ENCODE results near the gene PLCB1.
"Not testable (repeated sequence)": the region's sequence is repeated elsewhere in the genome, so short reads cannot be mapped to it uniquely, and the experiment has no call there.

The PLCB1 gene

DNA sequence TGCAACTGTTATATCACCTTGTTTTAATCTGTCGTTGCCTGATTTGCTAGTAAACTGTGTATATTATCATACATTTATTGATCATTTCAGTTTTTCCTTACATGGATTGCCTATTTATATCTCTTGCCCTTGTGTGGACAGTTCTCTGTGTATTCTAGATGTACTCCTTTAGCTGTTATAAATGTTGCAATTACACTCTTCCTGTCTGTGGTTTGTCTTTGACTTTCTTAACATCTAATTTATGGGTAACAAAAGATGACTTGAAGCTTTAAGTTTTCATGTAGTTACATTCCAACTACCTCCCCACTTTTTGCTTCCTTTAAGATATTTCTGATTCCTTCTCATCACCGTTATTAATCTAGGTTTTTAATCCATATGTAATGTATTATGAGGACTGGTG lies 22.6 kb downstream of the PLCB1 start:
- Histone ChIP-seq H3K9me3 (ENCODE audit: low read length) (peaks cover 1% of the 10 kb centered on the region), H2AFZ (ENCODE audit: low read depth, low read length) (no peak overlapping the region), H3K27me3 (ENCODE audit: insufficient read depth, low read length) (no peaks in the 10 kb centered on the region), H3K4me1 (ENCODE audit: insufficient read depth, low read length) (no peaks in the 10 kb centered on the region), H3K4me3 (ENCODE audit: low read length) (no peak overlapping the region), H3K36me3 (ENCODE audit: insufficient read depth, low read length) (peaks cover 11% of the 10 kb centered on the region)

DNA sequence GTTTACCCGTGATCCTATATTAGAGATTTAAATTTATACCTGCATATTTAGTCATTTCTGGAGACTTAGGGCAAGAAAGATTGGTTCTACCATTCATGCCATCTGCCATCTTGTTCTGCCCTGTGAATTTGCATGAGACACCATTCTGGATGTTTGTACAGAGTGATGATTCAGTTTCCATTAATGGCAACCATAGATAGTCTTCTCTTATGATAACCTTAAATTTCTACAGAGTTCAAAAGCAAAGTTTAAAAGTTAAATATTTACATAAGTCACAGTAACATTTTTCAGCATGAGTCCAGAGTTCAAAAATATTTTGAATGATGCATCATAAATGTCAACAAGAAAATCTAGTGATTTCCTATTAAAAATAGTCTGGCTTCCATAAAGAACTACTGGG lies 23.2 kb downstream of the PLCB1 start:
- H3K4me1 ChIP-seq (ENCODE audit: insufficient read depth, low read length): no peaks in the 10 kb centered on the region
- H3K36me3 ChIP-seq (ENCODE audit: insufficient read depth, low read length): peaks cover 11% of the 10 kb centered on the region
- peaks cover 2% of the 10 kb centered on the region for H3K9me3 ChIP-seq (ENCODE audit: low read length)
- H3K27me3 ChIP-seq (ENCODE audit: insufficient read depth, low read length): no peaks in the 10 kb centered on the region
- no peak overlapping the region for H2AFZ ChIP-seq (ENCODE audit: low read depth, low read length)
- H3K4me3 ChIP-seq (ENCODE audit: low read length): no peak overlapping the region

DNA sequence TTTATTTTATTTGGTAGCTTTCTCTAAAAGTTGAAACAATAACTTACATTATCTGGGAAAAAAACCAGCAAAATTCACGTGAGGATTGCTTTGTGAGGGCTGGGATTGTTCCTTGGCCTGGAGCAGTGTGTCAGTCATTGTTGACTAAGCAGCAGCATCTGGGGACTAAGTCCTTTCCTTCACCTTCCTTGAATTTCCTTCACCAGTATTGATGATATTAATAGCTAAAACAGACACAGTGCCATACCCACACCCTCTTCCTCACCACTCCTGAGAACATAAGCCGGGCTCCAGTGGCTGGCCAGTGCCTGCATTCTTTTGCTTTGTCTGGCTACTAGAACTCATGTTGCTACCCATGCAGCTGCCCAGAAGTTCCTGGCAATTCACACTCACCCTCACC lies 23.7 kb downstream of the PLCB1 start:
- H3K9me3 ChIP-seq (ENCODE audit: low read length): peaks cover 2% of the 10 kb centered on the region
- H3K36me3 ChIP-seq (ENCODE audit: insufficient read depth, low read length): peaks cover 11% of the 10 kb centered on the region
- no peaks in the 10 kb centered on the region for H3K27me3 ChIP-seq (ENCODE audit: insufficient read depth, low read length)
- H3K4me1 ChIP-seq (ENCODE audit: insufficient read depth, low read length): no peaks in the 10 kb centered on the region
- no peak overlapping the region for H2AFZ ChIP-seq (ENCODE audit: low read depth, low read length)
- H3K4me3 ChIP-seq (ENCODE audit: low read length): no peak overlapping the region

DNA sequence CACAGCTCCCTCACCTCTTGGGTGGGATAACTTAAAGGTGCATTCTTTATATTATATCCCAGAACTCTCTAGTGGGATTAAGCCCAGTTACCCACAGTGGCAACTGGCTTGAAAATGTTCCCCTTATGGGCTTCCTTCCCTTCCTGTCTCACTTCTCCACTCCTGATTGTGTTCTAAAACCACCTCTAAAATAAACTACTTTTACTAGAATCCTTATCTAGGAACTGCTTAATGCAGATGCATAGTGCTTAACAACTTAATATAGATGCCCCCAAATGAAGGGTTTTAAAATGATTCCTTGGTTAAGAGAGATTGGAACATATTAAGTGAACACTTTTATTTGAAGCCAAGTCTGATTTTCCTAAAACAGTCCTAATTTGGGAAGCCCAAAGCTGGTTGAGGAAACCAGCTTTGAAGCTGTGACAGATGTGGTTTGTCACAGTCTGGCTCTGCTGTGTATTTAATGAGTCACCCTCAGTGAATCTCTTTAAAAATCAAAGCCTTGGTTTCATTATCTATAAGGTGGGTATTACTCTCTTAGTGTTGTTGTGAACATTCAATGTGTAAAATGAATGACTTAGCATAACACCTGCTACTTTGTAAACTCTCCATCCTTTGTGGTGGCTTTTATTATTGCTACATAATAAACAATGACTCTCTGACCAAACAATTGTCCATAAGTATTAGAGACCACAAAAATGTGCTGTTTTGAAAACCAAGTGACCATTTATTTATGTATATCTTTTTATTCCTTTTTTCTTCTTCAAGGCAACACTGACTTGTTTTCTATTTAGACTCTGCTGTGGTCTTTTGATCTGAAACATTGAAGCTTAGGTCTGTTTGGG lies 24.4 kb downstream of the PLCB1 start:
- H3K36me3 ChIP-seq (ENCODE audit: insufficient read depth, low read length): peaks cover 9% of the 10 kb centered on the region
- peaks cover 4% of the 10 kb centered on the region for H3K4me1 ChIP-seq (ENCODE audit: insufficient read depth, low read length)
- no peak overlapping the region for H2AFZ ChIP-seq (ENCODE audit: low read depth, low read length)
- H3K27me3 ChIP-seq (ENCODE audit: insufficient read depth, low read length): no peaks in the 10 kb centered on the region
- H3K4me3 ChIP-seq (ENCODE audit: low read length): no peak overlapping the region
- H3K9me3 ChIP-seq (ENCODE audit: low read length): peaks cover 2% of the 10 kb centered on the region

DNA sequence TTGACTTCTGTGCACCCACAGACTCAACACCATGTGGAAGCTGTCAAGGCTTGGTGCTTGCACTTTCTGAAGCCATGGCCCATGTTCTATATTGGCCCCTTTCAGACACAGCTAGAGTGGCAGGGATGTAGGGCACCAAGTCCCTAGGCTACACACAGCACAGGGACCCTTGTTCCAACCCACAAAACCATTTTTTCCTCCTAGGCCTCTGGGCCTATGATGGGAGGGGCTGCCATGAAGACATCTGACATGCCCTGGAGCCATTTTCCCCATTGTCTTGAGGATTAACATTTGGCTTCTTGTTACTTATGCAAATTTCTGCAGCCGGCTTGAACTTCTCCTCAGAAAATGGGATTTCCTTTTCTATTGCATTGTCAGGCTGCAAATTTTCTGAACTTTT lies 27.2 kb downstream of the PLCB1 start:
- not testable (repeated sequence) for H3K36me3 ChIP-seq (ENCODE audit: insufficient read depth, low read length); H3K4me1 ChIP-seq (ENCODE audit: insufficient read depth, low read length); H3K27me3 ChIP-seq (ENCODE audit: insufficient read depth, low read length); H2AFZ ChIP-seq (ENCODE audit: low read depth, low read length); H3K9me3 ChIP-seq (ENCODE audit: low read length); H3K4me3 ChIP-seq (ENCODE audit: low read length)

DNA sequence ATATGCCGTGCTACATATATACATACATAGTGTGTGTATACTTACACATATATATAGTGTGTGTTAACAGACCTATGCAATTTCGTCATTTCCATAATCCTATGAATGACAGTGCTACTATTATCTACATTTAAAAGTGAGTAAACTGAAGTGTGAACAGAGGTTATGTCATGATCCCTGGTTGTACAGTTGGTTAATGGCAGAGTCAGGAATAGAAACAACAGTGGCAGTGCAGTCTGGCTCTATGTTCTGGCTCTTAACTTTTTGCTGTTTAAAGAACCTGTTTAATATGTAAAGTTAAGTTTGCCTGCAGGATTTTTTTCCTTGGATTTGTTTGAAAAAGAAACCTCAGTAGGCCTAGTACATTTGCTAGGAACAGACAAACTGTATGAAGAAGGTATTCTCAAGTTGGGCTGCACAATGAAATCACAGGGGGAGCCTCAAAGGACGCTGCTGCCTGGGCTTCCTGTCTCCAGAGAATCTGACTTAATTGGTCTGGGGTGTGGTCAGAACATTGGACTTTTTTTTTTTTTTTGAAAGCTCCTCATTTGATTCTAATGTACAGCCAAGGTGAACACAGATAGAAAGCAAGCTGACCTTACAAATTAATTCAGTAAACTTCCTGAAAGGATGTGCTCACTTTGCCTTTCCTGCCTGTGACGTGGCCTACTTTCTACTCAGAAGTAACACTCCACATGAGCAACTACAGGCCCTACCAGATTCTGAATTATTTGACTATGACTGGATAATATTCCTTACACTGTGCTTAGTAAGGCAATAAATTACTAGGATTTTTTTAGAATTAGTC lies 29.4 kb downstream of the PLCB1 start:
- Histone ChIP-seq H3K27me3 (ENCODE audit: insufficient read depth, low read length) (no peaks in the 10 kb centered on the region), H3K4me3 (ENCODE audit: low read length) (no peak overlapping the region), H3K4me1 (ENCODE audit: insufficient read depth, low read length) (peaks cover 7% of the 10 kb centered on the region), H3K36me3 (ENCODE audit: insufficient read depth, low read length) (no peaks in the 10 kb centered on the region), H3K9me3 (ENCODE audit: low read length) (peaks cover 2% of the 10 kb centered on the region), H2AFZ (ENCODE audit: low read depth, low read length) (no peak overlapping the region)

DNA sequence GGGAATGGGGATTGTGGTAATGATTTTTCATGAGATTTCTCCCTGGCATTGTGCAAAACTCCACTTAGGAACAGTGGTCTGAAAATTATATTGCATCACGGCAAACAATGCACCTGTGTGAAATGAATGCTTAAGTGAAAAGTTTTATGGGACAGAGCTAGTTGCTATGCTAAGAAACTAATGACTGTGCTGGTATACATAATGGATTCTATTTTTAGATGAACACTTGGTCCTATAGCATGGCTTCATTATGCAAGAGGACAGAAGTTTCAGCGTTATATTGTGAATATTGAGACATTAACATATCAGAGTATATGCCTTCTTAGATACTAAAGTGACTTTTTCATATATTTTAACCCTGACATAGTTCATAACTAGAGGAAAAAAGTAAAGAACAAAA lies 30.5 kb downstream of the PLCB1 start:
- H3K36me3 ChIP-seq (ENCODE audit: insufficient read depth, low read length): no peaks in the 10 kb centered on the region
- no peak overlapping the region for H2AFZ ChIP-seq (ENCODE audit: low read depth, low read length)
- H3K4me3 ChIP-seq (ENCODE audit: low read length): no peak overlapping the region
- H3K27me3 ChIP-seq (ENCODE audit: insufficient read depth, low read length): no peaks in the 10 kb centered on the region
- peaks cover 2% of the 10 kb centered on the region for H3K9me3 ChIP-seq (ENCODE audit: low read length)
- peaks cover 7% of the 10 kb centered on the region for H3K4me1 ChIP-seq (ENCODE audit: insufficient read depth, low read length)

DNA sequence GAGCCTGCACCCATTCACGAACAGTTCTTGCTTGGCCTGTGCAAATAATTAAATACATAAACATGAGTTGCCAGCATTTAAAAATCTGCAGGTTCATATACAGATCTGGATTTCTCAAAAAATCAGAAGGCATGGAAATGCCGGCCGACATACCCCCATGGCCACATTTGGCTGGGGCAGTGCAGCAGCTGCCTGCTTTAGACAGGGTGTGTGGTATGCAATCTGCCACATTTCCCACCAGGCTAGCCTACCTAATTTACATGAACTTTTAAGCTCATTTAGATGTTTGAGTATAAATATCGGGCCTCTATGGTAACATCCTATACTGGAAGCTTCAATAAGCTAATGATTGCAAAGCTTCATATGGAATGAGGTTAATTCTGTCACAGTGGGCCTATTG lies 31.5 kb downstream of the PLCB1 start:
- H3K4me1 ChIP-seq (ENCODE audit: insufficient read depth, low read length): peaks cover 7% of the 10 kb centered on the region
- H3K4me3 ChIP-seq (ENCODE audit: low read length): no peak overlapping the region
- H2AFZ ChIP-seq (ENCODE audit: low read depth, low read length): no peak overlapping the region
- H3K36me3 ChIP-seq (ENCODE audit: insufficient read depth, low read length): no peaks in the 10 kb centered on the region
- no peaks in the 10 kb centered on the region for H3K27me3 ChIP-seq (ENCODE audit: insufficient read depth, low read length)
- H3K9me3 ChIP-seq (ENCODE audit: low read length): peaks cover 2% of the 10 kb centered on the region

DNA sequence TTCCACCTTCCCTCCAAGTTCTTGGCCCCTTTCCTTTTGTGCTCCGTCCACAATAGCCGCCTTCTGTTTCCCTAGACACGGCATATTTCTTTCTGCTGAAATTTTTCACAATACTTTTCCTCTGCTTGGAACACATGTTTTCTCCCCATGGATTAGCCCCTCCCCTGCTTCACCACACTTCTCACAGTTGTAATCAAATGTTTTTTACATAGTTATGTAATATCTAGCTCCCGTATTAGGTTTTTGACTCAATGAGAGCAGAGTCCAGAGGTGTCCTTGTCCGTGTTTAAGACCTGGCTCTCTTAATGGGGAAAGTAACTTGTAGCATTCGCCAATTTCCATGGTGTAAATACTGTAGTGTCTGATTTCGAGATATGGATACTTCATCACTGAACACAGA lies 34.7 kb downstream of the PLCB1 start:
- Histone ChIP-seq H3K4me1 (ENCODE audit: insufficient read depth, low read length) (peaks cover under 1% of the 10 kb centered on the region), H3K36me3 (ENCODE audit: insufficient read depth, low read length) (no peaks in the 10 kb centered on the region), H3K9me3 (ENCODE audit: low read length) (no peaks in the 10 kb centered on the region), H3K4me3 (ENCODE audit: low read length) (no peak overlapping the region), H2AFZ (ENCODE audit: low read depth, low read length) (no peak overlapping the region), H3K27me3 (ENCODE audit: insufficient read depth, low read length) (no peaks in the 10 kb centered on the region)

DNA sequence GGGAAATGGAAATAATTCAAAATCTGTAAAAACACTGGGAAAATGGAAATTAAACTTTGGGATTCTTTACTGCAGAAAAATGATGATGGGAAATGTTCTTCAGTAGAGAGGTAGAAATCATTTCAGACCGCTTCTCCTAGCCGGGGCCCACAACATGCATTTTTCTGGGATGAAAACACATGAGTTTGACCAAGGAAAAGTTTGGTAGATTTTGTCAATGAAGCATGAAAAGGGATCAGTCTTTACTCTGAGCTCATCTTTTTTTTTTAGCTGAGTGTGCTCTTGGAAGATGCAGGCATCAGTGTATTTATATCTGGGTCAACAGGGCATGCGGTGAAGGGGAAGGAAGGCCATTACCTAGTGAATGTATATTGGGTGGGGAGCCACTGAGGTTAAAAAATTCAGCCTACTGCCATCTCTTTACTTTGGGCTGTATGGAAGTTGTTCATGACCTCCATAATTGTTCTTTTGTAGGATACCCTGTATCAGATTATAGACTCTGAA lies 36.8 kb downstream of the PLCB1 start:
- Histone ChIP-seq H3K27me3 (ENCODE audit: insufficient read depth, low read length) (no peaks in the 10 kb centered on the region), H3K9me3 (ENCODE audit: low read length) (no peaks in the 10 kb centered on the region), H3K4me3 (ENCODE audit: low read length) (no peak overlapping the region), H3K4me1 (ENCODE audit: insufficient read depth, low read length) (no peaks in the 10 kb centered on the region), H2AFZ (ENCODE audit: low read depth, low read length) (no peak overlapping the region), H3K36me3 (ENCODE audit: insufficient read depth, low read length) (no peaks in the 10 kb centered on the region)

DNA sequence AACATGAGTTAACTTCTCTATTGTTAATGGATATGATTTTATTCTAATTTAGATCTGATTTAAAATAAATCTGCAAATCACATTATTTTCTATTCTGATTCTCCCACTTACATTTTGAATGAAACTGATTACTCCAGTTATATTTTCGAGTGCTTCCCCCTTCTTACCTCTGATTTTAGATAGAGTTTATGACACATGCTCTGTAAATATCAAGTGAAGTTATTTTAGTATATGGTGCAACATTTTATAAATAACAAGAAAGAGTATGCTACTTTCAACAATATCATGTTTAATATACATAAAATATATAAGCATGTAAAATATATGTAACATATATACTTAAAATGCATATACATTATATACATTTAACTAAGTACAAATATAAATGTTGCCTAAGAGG lies 38.9 kb downstream of the PLCB1 start:
- no peak overlapping the region for H2AFZ ChIP-seq (ENCODE audit: low read depth, low read length)
- H3K27me3 ChIP-seq (ENCODE audit: insufficient read depth, low read length): no peaks in the 10 kb centered on the region
- H3K4me1 ChIP-seq (ENCODE audit: insufficient read depth, low read length): peaks cover 4% of the 10 kb centered on the region
- H3K36me3 ChIP-seq (ENCODE audit: insufficient read depth, low read length): no peaks in the 10 kb centered on the region
- H3K4me3 ChIP-seq (ENCODE audit: low read length): no peak overlapping the region
- no peaks in the 10 kb centered on the region for H3K9me3 ChIP-seq (ENCODE audit: low read length)

DNA sequence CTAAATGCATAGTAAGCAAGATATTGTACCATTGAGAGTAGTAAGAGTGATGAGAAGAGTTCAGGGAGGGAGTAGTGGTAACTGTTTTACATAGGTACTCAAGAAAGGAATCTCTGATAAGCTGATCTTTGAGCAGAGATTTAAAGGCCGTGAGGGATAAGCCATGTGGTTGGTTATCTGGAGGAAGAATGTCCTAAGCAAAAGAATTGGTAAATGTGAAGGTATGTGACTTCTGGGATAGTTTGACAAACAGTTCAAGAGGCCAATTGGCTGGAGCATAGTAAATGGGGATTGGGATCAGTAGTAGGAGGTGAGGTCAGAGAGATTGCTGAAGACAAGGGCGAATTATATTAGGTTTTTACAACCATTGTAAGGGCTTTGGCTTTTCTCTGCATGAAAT lies 40.1 kb downstream of the PLCB1 start:
- Histone ChIP-seq H3K9me3 (ENCODE audit: low read length) (no peaks in the 10 kb centered on the region), H2AFZ (ENCODE audit: low read depth, low read length) (no peak overlapping the region), H3K27me3 (ENCODE audit: insufficient read depth, low read length) (no peaks in the 10 kb centered on the region), H3K4me1 (ENCODE audit: insufficient read depth, low read length) (peaks cover 8% of the 10 kb centered on the region), H3K4me3 (ENCODE audit: low read length) (no peak overlapping the region), H3K36me3 (ENCODE audit: insufficient read depth, low read length) (no peaks in the 10 kb centered on the region)

Data from neuron (in vitro differentiated cells).